HG03066 (cell line): ENCODE measurements around the gene YAF2.
"Not testable (repeated sequence)": the region's sequence is repeated elsewhere in the genome, so short reads cannot be mapped to it uniquely, and the experiment has no call there.

Experiments used
- ATAC-seq: cut with Tn5 transposase; IDR thresholded peaks from one replicate; pipeline ENCODE4 v1.9.1; 2021; ENCODE audit warnings: low read depth; ENCODE audit not compliant: unreplicated experiment

The YAF2 gene

DNA sequence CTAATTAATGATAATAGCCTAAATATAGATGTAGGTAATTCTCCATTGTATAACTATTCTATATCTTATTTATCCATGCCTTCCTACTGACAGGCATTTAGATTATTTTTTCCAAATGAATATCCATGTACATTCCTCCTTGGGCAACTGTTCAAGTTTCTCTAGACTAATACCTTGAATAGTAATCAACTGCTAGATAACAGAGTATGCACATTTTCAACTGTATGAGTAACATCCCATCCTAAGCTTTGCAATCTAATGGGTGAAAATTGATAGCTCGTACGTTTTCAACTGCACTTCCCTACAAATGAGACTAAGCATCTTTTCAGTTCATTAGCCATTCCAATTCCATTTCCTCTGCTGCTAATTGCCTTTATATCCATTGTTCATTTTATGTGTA lies 37.0 kb downstream of the YAF2 start:
- no peak for ATAC-seq

DNA sequence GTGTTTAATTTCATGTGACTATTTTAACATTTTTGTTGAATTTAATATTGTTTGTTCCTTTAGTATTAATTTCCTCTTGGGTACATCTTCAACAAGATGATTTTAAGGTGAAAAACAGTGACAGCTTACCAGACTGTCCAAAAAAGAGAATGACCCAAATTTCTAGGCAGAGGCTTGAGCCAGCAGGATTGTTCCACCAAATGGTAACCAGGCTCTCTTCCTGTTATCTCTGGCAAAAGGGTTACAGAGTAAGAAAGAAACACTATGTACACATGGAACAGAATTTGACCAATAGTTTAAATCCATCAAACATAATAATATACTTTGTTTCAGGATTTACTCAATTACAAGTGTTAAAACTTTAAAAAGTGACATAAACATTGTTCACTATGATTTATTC lies 39.0 kb downstream of the YAF2 start:
- no peak for ATAC-seq

DNA sequence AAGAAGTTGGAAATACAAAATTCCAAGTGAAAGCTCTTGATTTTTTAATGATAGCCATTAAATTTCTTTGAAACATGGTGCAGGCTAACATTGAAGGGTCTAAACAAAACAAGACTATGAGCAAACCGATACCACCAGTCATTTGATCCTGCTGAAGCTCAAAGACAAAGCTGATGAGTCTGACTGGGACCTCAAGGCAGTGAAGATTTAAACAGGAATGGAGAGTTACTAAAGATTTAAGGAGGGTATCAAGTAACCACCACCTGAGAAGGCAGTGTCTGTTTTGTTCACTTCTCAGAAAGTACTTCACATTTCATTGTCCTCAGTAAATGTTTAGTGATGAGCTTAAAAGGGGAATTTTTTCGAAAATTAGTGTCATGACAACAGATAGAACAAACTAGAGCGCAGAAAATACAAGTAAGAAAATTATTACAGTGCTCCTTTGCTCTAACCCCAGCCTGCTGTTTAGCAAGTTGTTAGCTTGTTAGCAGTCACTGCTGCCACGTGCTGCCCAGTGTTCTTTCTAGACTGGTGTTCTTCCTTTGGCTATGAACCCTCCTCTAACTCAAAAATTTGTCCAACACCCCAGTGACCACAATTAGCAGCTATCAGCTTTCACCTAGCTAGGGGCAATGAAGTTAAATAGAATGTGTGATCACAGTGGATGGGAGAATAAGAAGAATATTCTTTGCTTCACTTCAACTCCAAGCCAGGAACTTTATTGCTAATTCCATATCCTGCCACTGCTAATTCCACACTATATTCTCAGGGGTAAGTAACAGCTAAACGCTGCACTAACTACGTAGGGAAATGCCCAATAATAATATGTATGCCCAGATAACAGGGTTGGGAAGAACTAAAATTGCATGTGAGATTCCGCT lies 41.1 kb downstream of the YAF2 start:
- no peak for ATAC-seq

DNA sequence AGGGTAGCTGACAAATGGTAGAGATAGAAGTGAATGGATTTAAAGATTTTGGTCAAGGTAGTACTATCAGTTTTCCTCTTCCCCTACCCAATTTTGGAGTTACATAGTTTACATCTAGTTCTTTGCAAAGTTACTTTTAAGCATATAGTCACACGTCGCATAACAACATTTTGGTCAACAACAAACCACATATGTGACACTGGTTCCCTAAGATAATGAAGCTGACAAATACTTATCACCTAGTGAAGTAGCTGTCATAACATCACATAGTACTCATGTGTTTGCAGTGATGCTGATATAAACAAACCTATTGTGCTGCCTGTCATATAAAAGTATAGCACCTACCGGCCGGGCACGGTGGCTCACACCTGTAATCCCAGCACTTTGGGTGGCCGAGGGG lies 45.4 kb downstream of the YAF2 start:
- no peak for ATAC-seq

DNA sequence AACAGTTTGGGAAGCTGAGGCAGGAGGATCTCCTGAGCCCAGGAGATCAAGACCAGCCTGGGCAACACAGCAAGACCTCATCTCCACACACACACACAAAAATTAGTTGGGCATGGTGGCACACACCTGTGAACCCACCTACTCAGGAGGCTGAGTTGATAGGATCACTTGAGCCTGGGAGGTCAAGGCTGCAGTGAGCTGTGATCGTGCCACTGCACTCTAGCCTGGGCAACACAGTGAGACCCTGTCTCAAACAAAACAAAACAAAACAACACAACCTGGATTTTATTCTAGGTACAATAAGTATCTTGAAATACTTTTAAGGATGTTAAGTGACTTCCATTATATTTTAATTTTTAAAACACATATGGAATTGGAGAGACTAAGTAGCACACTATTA lies 45.8 kb downstream of the YAF2 start:
- no peak for ATAC-seq

DNA sequence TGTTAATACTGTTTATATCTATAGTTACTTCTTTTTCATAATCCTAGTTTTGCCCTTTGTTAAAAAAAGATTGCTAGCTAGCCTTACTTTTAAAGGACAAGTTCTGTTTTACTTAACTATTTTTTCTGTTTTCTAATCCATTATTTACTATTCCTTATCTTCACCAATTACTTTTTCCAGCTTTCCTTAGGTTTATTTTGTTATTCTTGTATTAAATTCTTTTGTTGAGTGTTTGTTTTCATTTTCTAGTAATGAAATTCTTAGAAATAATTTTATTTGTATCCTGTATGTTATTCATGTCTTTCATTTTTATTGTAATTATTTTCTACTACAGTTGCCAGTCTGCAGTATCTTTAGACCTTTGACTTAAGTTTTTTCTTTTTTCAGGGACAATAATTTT lies 47.7 kb downstream of the YAF2 start:
- ATAC-seq = no peak

DNA sequence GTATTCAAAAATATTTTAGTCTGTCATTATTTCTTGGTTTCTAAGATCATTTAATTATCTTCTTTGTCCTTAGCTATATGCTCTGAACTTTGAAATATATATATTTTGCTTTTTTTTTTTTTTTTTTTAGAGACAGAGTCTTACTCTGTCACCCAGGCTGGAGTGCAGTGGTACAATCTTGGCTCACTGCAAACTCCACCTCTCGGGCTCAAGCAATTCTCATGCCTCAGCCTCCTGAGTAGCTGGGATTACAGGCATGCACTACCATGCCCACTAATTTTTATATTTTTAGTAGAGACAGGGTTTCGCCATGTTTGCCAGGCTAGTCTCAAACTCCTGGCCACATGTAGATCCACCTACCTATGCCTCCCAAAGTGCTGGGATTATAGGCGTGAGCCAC lies 49.8 kb downstream of the YAF2 start:
- not testable (repeated sequence) for ATAC-seq

DNA sequence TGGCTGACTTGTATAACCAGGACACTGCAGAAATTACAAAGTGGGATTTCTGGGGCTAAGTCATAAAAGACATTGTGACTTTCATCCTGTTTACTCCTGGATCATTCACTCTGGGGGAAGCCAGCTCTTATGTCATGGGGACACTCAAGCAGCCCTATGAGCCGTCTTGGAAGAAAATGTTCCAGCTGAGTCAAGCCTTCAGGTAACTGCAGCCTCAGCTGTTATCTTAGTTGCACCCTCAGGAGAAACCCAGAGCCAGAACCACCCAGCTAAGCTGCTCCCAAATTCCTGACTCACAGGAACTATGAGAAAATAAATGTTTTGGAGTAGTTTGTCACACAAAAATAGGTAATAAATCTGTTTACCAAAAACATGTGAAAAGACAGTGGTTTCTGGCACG lies 50.2 kb downstream of the YAF2 start:
- ATAC-seq = no peak

DNA sequence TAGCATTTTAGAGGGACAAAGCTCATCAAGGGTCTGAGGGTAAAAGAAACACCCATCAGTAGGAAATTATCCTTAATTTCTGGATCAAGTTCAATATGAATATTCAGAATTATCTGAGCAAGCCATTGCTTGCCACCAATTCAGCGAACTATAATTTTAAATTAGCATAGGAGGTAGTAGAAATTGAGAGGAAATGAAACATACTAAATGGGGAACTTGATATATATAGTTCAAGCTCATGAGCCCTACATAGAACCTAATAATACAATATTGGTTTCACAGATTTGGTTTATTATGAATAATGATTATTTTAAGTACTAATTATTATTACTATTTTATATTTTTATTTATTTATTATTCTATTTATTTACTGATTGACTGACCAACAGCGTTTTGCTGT lies 51.3 kb downstream of the YAF2 start:
- no peak for ATAC-seq

DNA sequence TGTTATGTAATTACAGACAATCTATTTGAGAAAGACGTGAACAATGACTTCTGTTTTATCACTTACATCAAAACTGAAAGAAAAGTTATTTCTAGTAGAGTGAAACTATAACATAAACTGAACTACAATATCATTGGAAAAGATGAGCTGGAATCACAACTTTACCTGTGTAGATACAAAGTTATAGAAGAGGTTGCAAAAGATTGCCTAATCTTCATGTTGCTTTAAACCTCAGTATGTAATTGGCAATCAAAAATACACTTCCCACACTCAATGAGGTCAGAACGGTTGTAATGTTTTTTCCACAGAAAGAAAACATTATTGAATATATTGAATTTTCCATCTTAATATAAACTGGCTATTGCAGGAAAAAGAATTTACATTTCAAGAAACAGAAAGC lies 55.7 kb downstream of the YAF2 start:
- ATAC-seq = no peak

DNA sequence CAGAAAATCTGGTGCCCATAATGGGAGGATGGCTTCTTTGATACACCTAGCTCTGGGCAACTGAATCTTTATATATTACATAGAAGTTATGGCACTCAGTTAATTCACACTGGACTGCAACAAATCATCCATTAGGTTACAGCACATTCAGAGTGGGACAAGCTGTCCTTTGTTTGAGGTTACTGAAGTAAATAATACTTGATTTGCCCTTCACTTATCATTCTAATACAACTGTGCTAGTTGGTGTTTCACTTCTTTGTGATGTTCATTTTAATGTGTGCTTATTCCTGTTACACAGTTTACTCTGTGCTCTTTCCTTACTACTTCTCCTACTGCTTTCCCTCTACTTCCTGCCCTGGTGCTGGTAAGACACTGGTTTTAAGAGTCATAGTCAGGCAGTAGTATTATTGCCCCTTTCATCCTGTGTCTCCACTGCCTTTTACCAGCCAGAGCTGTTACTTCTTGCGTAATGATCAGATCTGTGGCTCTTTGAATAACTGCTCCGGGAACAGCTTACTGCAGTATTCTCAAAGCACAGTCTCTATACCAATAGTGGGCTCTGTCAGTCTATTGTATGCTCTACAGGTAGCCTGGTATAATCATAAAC lies 57.0 kb downstream of the YAF2 start:
- no peak for ATAC-seq

DNA sequence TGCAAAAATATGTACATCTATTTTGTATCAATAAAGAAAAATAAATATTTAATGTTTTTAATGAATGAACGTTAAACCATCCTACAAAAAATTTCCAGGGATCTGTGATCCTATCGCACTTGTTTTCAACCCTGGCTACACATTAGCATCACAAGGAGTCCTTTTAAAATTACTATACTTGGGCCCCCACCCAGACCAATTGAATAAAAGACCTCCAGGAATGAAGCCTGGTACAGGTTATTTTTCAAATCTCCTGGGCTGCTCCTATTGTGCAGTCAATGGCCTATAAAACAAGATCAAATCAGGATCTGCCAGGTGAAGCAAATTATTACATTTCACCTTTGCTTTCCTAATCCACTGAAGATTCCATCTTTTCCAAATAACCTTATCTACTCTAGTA lies 59.9 kb downstream of the YAF2 start:
- no peak for ATAC-seq

DNA sequence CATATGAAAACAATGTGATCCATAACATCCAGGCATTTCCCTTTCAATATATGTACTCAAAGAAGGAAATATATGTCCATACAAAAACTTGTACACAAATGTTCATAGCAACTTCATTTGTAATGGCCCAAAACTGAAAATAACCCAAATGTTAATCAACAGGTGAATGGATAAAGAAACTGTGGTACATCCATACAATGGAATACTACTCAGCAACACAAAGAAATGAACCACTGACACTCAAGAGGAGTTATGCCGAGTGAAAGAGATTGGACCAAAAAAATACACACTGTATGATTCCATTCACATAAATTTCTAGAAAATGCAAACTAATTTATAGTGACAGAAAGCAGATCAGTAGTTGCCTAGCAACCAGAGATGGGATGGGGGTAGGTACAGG lies 63.1 kb downstream of the YAF2 start:
- ATAC-seq = no peak

DNA sequence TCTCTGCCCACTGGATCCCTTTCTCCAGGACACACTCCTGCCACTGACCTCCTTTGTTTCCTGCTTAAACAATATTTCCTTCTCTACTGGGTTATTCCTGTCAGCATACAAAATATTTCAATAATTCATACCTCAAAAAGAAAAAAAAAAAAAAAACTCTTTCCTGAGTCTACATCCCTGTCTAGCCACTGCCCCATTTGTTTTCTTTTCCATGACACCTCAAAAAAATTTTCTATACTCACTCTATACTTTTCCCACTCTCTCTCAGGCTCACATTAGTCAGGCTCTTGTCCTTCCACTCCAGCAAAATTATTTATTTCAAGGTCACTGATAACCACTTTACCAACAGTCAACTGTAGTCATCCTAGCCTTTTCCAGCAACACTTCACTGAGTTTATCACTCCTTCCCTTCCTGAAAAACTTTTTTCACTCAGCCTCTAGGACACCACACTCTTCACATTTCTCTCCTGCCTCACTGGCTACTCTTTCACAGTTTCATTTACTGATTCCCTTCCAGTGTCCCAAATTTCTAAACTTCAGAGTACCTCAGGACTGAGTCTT lies 64.0 kb downstream of the YAF2 start:
- ATAC-seq = no peak

DNA sequence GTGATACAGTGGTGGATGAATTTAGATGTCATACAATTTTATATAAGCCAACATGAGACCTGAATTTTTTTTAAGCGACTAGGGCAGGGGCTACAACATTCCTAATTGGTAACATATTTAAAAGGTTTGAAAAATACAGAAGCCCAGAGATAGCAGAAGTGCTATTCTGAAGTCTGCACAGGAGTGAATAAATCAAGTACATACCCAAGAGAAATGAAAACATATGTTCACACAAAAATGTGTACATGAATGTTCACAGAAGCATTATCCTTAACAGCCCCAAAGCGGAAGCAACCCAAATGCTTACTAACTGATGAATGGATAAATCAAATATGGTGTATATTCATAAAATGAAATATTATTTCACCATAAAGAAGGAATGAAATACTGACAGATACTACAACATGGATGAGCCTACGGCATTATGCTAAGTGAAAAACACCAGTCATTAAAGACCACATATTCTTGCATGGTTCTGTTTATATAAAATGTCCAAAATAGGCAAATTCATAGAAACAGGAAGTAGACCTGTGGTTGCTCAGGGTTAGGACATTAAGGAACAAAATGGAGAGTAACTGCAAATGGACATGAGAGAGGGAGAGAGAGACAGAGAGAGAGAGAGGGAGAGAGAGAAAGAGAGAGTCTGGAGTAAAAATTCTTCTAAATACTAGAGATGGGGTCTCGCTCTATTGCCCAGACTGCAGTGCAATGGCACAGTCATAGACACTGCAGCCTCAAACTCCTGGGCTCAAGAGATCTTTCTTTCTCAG lies 65.4 kb downstream of the YAF2 start:
- no peak for ATAC-seq

DNA sequence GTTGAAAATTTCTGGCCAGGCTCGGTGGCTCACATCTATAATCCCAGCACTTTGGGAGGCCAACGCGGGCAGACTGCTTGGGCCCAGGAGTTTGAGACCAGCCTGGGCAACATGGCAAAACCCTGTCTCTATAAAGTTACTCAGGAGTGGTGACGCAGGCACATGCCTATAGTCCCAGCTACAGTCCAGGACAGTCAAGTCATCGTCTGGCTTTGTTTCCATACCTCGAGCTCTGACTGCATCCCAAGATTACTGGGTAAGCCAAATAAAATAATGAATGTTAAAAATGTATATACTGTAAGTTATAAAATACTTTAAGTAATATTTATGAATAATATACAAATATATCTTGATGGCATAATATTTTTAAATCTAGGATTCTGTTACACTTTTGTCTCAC lies 70.3 kb downstream of the YAF2 start:
- ATAC-seq = no peak

DNA sequence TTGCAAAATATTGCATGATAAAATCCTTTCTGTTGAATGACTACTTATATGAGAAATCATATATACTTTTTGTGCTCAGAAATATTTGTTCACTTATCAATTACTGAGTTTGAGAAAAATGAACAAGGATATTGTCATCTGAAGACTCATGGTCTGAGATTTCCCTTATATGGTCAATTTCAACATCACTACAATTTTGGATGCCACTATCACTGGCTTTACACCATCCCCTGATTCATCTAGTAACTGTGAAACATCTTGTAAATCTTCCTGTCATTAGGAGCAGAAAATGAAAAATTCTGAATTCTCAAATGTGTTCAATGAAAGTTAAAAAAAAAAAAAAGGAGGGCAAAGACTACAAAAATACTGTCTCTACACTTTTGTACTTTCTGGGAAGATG lies 71.5 kb downstream of the YAF2 start:
- ATAC-seq = no peak

DNA sequence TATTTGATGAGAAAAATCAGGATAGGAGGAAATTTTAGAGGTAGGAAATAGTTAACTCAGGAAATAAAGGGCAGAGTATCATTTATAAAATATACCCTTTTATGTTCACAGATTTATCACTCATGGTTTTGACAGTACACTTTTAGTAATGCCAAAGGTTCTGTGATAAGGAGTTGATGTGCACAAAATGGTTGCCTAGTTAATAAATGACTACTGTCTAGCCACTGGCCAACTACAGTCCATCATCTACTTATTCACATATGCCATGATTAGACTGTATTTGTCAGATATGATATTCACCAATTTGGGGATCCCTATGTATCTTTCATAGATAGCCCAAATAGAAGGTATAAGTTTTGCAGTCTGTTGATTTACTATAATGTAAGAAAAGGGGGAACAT lies 74.1 kb downstream of the YAF2 start:
- no peak for ATAC-seq

DNA sequence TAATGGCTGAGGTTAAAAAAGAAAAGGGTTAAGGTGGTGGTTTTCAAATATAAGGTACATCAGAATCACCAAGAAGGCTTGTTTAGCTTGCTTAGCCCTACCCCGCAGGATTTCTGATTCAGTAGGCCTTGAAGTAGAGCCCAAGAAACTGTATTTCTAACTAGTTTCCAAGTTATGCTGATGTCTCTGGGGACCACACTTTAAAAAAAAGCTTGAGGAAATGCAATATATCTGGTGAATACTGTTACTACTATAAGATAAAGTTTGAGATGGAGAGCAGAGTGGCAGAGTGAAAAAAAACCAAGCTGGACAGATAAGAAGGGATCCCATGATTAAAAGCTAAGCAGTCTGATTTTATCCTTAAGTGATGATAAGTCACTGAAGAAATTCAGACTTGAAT lies 75.1 kb downstream of the YAF2 start:
- ATAC-seq = no peak

DNA sequence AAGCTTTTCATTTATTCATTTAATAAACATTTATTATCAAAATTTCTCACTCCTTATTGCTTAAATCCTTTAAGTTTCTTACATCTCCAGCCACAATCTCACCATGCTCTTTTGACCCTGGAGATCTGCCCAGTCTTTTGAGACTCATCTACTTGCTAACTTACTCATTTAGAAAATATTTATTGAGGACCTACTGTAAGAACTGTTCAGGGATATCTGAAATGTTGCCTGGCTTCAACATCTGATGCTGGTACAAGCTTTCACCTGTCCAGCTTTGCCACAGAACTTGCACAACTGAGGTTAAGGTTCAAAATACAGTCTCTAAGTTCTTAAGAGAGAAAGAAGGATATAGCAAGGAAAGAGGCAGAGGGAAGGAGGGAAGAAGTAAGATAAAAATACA lies 75.9 kb downstream of the YAF2 start:
- ATAC-seq = no peak

DNA sequence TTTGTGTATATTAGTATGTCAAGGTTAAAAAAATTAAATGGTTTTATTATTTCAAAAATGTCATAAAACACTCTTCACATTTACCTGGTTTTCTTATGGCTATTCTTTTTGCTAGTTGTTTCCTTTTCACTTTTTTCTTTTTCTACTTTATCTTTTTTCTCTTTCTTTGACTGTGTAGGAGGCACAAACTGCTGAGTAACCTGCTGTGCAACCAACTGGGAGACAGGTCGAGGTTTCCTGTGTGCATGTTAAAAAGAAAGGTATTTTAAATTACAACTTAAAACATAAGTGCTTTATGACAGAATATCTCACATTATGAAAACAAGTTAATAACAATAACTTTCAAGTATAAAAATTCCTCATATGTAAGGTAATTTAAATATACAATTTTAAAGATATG lies 76.5 kb downstream of the YAF2 start:
- ATAC-seq = no peak
